Measurements from ENCODE around the gene NRXN3. TPM values are rescaled to one million over a fixed set of nuclear protein-coding genes. Genes with fewer than 3 reads are reported as not detected.

Gene NRXN3
- total RNA-seq, 1 donor from 2014 or later: 5.9 TPM

DNA sequence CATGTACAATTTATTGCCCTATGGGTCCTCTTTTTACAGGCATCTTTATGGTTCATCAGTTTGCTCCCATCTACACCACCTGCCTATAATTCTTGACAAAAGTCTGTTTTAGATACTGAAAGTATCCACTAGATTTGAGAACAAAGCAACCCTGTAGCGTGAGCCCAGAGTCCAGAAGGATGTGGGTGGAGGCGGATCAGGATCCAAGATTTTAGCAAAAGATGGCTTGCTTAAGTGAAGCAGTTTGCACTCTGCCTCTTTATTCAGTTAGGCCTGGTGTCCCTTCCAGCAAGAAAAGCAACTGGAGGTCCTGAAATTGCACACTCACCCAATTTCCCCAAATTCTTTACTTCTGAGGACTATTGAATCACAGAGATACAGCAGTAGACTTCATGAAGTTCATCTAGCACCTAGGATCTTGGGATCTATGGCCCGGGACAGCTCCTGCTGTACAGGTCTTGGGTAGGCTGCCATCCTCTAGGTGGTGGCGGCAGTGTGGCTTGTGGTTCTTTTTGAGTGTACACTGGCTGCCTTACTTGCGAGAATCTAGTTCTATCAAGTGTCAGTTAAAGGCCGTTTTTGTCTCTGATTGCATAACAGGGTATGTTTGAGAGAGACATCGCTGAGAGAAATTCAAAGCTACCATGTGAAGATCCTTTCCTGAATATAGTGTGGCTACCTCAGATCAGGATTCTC lies 873.2 kb downstream of the NRXN3 start:
- H3K27me3 ChIP-seq: no peaks in the 10 kb centered on the region
- DNase-seq (ENCODE audit: low spot score): no peak

GRCh38 chr14:79044894-79045624 lies 874.9 kb downstream of the NRXN3 start:
- Mint-ChIP-seq H3K27me3 (ENCODE audit: insufficient read depth, low read depth) (no peaks in the 10 kb centered on the region), H3K4me3 (no peak overlapping the region), H3K36me3 (no peaks in the 10 kb centered on the region), H3K9me3 (peaks cover 2% of the 10 kb centered on the region), H3K4me1 (no peaks in the 10 kb centered on the region), H3K27ac (no peak overlapping the region)
- H3K9ac ChIP-seq: no peak overlapping the region
- peak; percentile 6 for DNase-seq (ENCODE audit: low spot score)
- H3K4me1 ChIP-seq: no peaks in the 10 kb centered on the region
- no peak overlapping the region for H3K4me2 ChIP-seq
- H3K27me3 ChIP-seq: no peaks in the 10 kb centered on the region
- no peaks in the 10 kb centered on the region for H4K20me1 ChIP-seq (ENCODE audit: low read depth)
- H3F3A ChIP-seq (ENCODE audit: low read depth): no peaks in the 10 kb centered on the region
- no peak overlapping the region for H3K27ac ChIP-seq
- H3K9me3 ChIP-seq (ENCODE audit: low read depth): no peaks in the 10 kb centered on the region
- H3K36me3 ChIP-seq: no peaks in the 10 kb centered on the region
- H3K4me3 ChIP-seq: no peak overlapping the region
- H2AFZ ChIP-seq (replicated peaks): no peak overlapping the region
- no peak for TF ChIP-seq EZH2phosphoT487 (IDR thresholded peaks at IDR 0.05)
- TF ChIP-seq, protein P1, sequence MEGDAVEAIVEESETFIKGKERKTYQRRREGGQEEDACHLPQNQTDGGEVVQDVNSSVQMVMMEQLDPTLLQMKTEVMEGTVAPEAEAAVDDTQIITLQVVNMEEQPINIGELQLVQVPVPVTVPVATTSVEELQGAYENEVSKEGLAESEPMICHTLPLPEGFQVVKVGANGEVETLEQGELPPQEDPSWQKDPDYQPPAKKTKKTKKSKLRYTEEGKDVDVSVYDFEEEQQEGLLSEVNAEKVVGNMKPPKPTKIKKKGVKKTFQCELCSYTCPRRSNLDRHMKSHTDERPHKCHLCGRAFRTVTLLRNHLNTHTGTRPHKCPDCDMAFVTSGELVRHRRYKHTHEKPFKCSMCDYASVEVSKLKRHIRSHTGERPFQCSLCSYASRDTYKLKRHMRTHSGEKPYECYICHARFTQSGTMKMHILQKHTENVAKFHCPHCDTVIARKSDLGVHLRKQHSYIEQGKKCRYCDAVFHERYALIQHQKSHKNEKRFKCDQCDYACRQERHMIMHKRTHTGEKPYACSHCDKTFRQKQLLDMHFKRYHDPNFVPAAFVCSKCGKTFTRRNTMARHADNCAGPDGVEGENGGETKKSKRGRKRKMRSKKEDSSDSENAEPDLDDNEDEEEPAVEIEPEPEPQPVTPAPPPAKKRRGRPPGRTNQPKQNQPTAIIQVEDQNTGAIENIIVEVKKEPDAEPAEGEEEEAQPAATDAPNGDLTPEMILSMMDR (IDR thresholded peaks at IDR 0.05): no peak
- no peak for TF ChIP-seq EZH2 (IDR thresholded peaks at IDR 0.05)
- H3K79me2 ChIP-seq (ENCODE audit: low read depth): no peaks in the 10 kb centered on the region

More for the DNA sequence above, 873.2 kb downstream of the NRXN3 start:
- no peak overlapping the region for H2AFZ ChIP-seq (replicated peaks)
- no peaks in the 10 kb centered on the region for H4K20me1 ChIP-seq (ENCODE audit: low read depth)
- no peaks in the 10 kb centered on the region for H3K79me2 ChIP-seq (ENCODE audit: low read depth)
- Mint-ChIP-seq H3K4me1 (no peaks in the 10 kb centered on the region), H3K27ac (no peak overlapping the region), H3K36me3 (no peaks in the 10 kb centered on the region), H3K4me3 (no peak overlapping the region), H3K27me3 (ENCODE audit: insufficient read depth, low read depth) (no peaks in the 10 kb centered on the region), H3K9me3 (peaks cover 2% of the 10 kb centered on the region)
- no peak overlapping the region for H3K4me2 ChIP-seq
- TF ChIP-seq EZH2 (IDR thresholded peaks at IDR 0.05) (no peak), EZH2phosphoT487 (IDR thresholded peaks at IDR 0.05) (no peak)
- TF ChIP-seq, protein P1 (IDR thresholded peaks at IDR 0.05): no peak
- no peak overlapping the region for H3K9ac ChIP-seq
- H3K9me3 ChIP-seq (ENCODE audit: low read depth): no peaks in the 10 kb centered on the region
- no peaks in the 10 kb centered on the region for H3K4me1 ChIP-seq
- no peak overlapping the region for H3K4me3 ChIP-seq
- no peaks in the 10 kb centered on the region for H3F3A ChIP-seq (ENCODE audit: low read depth)
- no peaks in the 10 kb centered on the region for H3K36me3 ChIP-seq
- no peak overlapping the region for H3K27ac ChIP-seq

DNA sequence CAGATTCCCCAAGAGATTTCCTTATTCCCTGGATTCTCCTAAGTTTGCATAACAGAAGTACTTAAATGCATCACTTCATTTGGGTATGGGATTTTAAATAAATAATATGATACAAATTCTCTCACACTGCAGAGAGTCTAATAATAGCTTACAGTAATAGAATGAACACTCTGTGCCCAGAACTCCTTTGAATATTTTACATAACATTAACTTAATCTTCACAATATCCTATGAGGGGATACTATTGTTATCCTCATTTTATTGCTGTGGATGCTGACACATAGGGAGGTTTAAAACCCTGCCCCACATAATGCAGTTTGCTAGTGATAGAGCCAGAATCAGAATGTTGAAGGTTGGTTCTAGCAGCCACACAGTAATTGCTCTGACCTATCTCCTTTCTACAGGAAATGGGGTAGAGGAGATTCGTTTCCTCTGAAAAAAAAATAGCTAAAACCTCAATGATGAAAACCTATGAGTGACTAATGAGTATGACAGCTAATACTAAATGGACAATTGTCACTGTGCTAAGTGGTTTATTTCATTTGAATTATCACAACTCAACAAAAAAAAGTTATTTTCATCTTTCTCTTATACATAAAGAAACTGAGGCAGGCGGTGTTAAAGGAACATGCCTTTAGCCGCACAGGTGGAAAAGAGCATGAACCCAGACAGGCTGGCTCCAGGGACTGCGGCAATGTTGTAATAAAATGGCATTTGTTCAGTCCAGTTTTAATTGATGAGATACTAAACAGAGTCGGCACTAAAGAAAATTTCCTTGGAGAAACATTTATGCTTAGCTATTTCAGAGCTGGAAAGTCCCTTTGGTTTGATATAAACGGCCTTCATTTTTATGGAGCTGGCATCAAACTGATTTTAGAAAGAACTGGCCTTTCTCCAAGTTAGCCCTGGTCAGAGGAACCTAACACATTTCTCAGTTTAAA lies 880.9 kb downstream of the NRXN3 start:
- Histone ChIP-seq H3F3A (ENCODE audit: low read depth) (no peaks in the 10 kb centered on the region), H3K27ac (no peak overlapping the region), H3K27me3 (no peaks in the 10 kb centered on the region), H3K4me3 (no peak overlapping the region), H3K4me2 (no peak overlapping the region), H3K36me3 (no peaks in the 10 kb centered on the region), H2AFZ (replicated peaks) (no peak overlapping the region), H4K20me1 (ENCODE audit: low read depth) (no peaks in the 10 kb centered on the region), H3K4me1 (peaks cover 5% of the 10 kb centered on the region), H3K9me3 (ENCODE audit: low read depth) (no peaks in the 10 kb centered on the region), H3K9ac (no peak overlapping the region), H3K79me2 (ENCODE audit: low read depth) (no peaks in the 10 kb centered on the region)
- H3K4me1 Mint-ChIP-seq: no peaks in the 10 kb centered on the region
- H3K27ac Mint-ChIP-seq: no peak overlapping the region
- no peak for DNase-seq (ENCODE audit: low spot score)
- no peaks in the 10 kb centered on the region for H3K36me3 Mint-ChIP-seq
- H3K4me3 Mint-ChIP-seq: no peak overlapping the region
- no peaks in the 10 kb centered on the region for H3K9me3 Mint-ChIP-seq
- H3K27me3 Mint-ChIP-seq (ENCODE audit: insufficient read depth, low read depth): no peaks in the 10 kb centered on the region
- TF ChIP-seq EZH2 (IDR thresholded peaks at IDR 0.05) (no peak), EZH2phosphoT487 (IDR thresholded peaks at IDR 0.05) (no peak)
- TF ChIP-seq, protein P1 (IDR thresholded peaks at IDR 0.05): no peak
